ENCODE results near the gene TMPRSS5.
"Not testable (repeated sequence)": the region's sequence is repeated elsewhere in the genome, so short reads cannot be mapped to it uniquely, and the experiment has no call there.

Gene TMPRSS5

DNA sequence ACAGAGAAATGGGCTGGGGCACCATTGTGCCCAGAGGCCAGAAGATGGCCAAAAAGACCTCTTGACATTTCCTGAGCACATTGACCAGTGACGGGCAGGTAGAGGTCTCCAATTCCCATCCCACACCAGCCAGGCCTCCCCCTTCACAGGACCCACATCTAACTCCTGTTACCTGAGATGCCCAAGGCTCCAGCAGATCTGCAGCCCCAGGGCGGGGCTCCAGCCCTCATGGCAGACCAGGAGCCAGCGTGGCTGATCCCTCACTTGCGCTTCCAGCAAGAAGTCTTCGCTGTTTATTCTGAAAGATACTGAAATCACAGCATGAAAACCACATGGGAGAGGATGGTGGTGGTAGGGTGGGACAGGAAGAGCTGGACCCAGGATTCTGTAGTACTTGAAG, 9.0 kb downstream of the TMPRSS5 start:
- no peak for DNase-seq (ENCODE audit: low spot score)

GRCh38 chr11:113695207-113695606, 10.9 kb downstream of the TMPRSS5 start:
- DNase-seq (ENCODE audit: low spot score): no peak

DNA sequence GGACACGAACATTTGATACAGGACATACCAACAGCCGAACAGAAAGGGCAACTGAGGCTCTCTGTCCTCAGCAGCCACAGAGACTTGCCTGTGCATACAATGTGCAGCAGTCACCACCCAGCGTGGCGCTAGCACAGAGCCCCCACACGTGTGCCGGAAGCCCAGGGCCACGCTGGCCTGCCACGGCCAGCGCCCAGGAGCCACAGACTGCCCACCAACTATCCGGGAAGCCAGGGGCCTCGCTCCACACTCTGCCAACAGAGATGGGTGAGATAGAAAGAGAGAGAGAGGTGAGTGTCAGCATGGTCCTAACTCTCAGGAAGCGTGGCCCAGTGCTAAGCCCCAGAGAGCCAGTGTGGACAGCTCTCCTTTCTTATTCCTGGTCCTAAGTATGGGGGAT, 11.7 kb downstream of the TMPRSS5 start:
- DNase-seq (ENCODE audit: low spot score): no peak

DNA sequence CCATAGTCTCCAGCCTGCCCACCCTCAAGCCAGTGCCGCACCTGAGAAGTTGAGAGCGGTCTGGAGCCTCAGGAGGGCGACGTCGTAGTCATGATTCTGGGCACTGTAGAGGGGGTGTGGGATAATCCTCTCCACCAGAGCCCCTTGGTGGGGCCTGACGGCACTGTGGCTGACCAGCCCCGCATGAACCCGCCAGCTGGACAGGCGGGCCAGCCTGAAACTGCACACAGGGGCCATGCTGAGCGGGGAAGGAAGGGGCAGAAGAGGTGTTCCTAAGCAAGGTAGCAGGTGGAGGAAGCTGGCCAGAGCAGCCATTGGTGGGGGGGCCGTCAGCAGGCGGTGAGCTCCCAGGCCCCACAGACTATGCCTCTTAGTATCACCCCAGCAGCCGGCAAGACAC, 13.1 kb downstream of the TMPRSS5 start:
- DNase-seq (ENCODE audit: low spot score): no peak

GRCh38 chr11:113690619-113691569, 15.2 kb downstream of the TMPRSS5 start:
- peak; percentile 74 for DNase-seq (ENCODE audit: low spot score)

- no peak for DNase-seq (ENCODE audit: low spot score)
These were observed 16.1 kb downstream of the TMPRSS5 start for GRCh38 chr11:113689768-113690618.

- no peak for DNase-seq (ENCODE audit: low spot score)
These were observed 20.3 kb downstream of the TMPRSS5 start for GRCh38 chr11:113685654-113686359.

GRCh38 chr11:113684496-113684895, 21.6 kb downstream of the TMPRSS5 start:
- DNase-seq (ENCODE audit: low spot score): no peak

- no peak for DNase-seq (ENCODE audit: low spot score)
These were observed 22.5 kb downstream of the TMPRSS5 start for GRCh38 chr11:113683481-113684046.

DNA sequence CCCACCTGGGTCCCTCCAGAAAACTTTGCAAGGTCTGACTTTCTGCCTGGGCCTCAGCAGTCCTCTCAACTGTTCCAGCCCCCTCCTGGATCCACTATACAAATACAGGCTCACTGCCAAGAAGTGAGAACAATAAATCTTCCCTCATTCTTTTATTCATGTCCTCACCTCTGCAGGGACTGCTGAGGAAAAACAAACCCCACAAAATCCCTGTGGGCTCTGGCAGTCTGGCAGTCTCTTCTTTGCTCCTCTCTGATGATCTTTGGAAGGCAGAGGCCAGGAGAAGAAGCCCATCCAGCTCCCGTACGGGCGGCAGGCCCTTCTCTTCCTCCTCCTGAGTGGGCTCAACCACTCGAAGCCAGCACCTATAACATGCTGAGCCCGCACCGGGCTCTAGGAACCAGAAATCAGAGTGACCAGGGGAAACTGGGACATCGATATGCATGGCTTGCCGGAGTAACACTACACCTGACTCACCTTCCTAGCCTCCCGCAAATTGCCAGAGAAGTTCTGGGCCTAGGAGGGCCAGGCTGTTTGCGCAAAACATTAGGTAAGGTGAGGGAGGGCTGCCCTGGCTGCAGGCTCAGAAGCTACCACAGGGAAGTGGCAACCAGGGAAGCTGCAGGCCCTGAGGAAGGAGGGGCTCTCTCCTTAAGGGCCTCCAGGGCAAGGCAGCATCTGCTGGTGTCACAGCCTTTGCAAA, 24.2 kb downstream of the TMPRSS5 start:
- DNase-seq (ENCODE audit: low spot score): no peak

DNA sequence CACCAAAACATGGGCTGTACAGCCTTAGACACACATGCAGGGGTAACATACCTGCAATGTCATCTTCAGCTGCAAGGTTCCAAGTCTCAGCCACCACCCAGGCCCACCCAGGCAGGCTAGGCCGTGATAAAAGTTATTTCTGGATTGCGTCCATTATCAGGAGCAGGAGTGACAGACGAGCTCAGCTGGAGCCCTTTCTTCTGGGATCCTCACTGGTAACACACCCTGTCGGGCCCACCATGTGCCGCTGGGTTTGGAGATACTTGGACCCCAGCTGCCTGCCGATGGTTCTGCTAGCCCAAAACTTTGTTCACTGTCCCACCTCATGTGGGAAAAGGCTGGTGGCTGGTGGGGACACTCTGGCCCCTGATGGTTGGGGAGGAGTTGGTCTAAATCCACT, 24.8 kb downstream of the TMPRSS5 start:
- no peak for DNase-seq (ENCODE audit: low spot score)

DNA sequence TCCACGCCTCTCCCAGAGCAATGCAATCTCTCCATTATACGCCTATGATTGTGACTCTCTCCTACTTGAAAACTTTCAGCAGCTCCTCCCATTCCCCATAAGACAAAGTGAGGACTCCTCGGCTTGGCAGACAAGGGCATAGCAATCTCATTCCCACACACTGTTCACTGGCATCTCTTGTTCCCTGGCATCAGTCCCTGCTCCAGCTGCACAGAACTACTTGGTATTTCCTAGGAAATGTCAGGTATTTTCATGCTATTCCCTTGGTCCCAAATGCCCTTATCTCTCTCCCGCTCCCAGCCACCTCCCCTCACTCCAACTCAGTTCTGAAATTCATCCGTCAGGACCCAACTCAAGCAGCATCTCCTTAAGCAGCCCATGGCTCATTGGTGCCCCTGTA, 28.4 kb downstream of the TMPRSS5 start:
- DNase-seq (ENCODE audit: low spot score): no peak

GRCh38 chr11:113675565-113675964, 30.5 kb downstream of the TMPRSS5 start:
- DNase-seq (ENCODE audit: low spot score): no peak

- peak; percentile 72 for DNase-seq (ENCODE audit: low spot score)
These were observed 31.0 kb downstream of the TMPRSS5 start for GRCh38 chr11:113675003-113675561.

- no peak for DNase-seq (ENCODE audit: low spot score)
These were observed 31.8 kb downstream of the TMPRSS5 start for GRCh38 chr11:113674397-113674685.

GRCh38 chr11:113673550-113674396, 32.3 kb downstream of the TMPRSS5 start:
- DNase-seq (ENCODE audit: low spot score): no peak

- DNase-seq (ENCODE audit: low spot score): not testable (repeated sequence)
These were observed 34.2 kb downstream of the TMPRSS5 start for GRCh38 chr11:113671914-113672313.

- DNase-seq (ENCODE audit: low spot score): no peak
These were observed 35.3 kb downstream of the TMPRSS5 start for GRCh38 chr11:113670831-113671215.

DNA sequence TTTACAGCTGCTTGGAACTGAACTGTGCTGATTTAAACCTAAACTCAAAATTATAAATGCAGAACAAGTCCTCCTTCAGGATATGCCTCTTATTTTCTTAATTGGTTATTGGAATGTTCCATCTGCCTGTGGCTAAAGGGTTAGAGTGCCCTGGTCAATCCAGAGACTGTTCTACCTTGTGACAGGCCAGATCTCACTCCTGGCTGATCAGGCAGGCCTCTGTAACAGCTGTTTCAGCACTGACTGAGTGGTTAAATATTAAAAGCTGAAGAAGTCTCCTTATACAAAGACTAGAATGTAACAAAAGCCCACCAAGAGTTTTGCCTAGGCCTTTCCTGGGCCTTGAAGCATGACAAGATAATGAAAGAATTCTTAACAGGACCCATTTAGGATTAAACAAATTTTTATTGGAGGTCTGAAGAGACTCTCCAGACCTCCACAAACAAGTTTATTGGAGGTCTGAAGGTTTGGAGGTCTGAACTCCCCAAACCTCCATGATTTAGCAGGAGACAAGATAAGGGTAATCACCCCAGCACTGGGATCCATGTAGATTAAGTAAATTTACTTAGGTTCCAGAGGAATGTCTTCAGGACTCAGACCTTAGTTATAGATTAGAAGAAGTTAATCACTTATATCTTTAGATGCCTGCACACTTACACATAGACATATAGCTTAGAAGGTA, 35.8 kb downstream of the TMPRSS5 start:
- DNase-seq (ENCODE audit: low spot score): no peak

DNA sequence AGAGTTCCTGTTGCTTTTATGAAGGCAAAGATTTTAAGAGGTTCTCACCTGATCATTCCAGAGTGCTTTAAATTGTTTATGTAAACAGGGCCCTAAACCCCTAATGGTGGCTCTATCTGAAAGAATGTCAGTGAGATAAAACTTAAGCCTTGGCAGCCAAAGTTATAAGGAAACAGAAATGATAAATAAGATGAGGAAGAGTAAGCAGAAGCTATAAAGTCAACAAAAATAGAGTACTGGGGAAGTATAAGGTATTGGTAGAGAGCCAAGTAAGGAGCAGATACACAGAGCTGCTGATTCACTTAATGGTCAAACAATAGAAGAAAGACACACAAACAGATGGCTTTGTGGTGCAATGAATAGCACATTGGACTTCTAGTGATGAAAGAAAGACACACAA, 37.9 kb downstream of the TMPRSS5 start:
- no peak for DNase-seq (ENCODE audit: low spot score)
